Ishikawa (cell line): Measurements from ENCODE around the gene EFCAB9.

Source experiments
- CEBPB ChIP-seq: IDR thresholded peaks from 2 replicates; pipeline ENCODE4 v1.6.1; 2012
- CREB1 ChIP-seq: IDR thresholded peaks from 2 replicates; pipeline ENCODE4 v1.6.1; 2012; ENCODE audit warnings: low read depth
- EGR1 ChIP-seq: IDR thresholded peaks from 2 replicates; pipeline ENCODE4 v1.6.1; 2012
- EP300 ChIP-seq: IDR thresholded peaks from 2 replicates; pipeline ENCODE4 v1.6.1; 2012; ENCODE audit warnings: borderline replicate concordance
- FOXM1 ChIP-seq: IDR thresholded peaks from 2 replicates; pipeline ENCODE4 v1.6.1; 2012; ENCODE audit warnings: low read depth, borderline replicate concordance
- NFIC ChIP-seq: IDR thresholded peaks from 2 replicates; pipeline ENCODE4 v1.6.1; 2012
- RAD21 ChIP-seq: IDR thresholded peaks from 2 replicates; pipeline ENCODE4 v1.6.1; 2012; ENCODE audit warnings: low read depth
- TAF1 ChIP-seq: IDR thresholded peaks from 2 replicates; pipeline ENCODE4 v1.6.1; 2012; ENCODE audit warnings: low read depth, mild to moderate bottlenecking
- TCF12 ChIP-seq: IDR thresholded peaks from 2 replicates; pipeline ENCODE4 v1.6.1; 2012; ENCODE audit warnings: low read depth
- TEAD4 ChIP-seq: IDR thresholded peaks from 2 replicates; pipeline ENCODE4 v1.6.1; 2012
- YY1 ChIP-seq: IDR thresholded peaks from 2 replicates; pipeline ENCODE4 v1.6.1; 2012; ENCODE audit warnings: low read depth
- ZBTB7A ChIP-seq: IDR thresholded peaks from 2 replicates; pipeline ENCODE4 v1.6.1; 2012; ENCODE audit warnings: low read depth
- TF ChIP-seq, protein P1 (sequence below): IDR thresholded peaks from 2 replicates; pipeline ENCODE4 v1.6.1; 2012; ENCODE audit warnings: low read depth, mild to moderate bottlenecking
- TF ChIP-seq, protein P2 (sequence below): IDR thresholded peaks from 2 replicates; pipeline ENCODE4 v1.6.1; 2012
- TF ChIP-seq, protein P3 (sequence below): IDR thresholded peaks from 2 replicates; pipeline ENCODE4 v1.6.1; 2012

The EFCAB9 gene

DNA sequence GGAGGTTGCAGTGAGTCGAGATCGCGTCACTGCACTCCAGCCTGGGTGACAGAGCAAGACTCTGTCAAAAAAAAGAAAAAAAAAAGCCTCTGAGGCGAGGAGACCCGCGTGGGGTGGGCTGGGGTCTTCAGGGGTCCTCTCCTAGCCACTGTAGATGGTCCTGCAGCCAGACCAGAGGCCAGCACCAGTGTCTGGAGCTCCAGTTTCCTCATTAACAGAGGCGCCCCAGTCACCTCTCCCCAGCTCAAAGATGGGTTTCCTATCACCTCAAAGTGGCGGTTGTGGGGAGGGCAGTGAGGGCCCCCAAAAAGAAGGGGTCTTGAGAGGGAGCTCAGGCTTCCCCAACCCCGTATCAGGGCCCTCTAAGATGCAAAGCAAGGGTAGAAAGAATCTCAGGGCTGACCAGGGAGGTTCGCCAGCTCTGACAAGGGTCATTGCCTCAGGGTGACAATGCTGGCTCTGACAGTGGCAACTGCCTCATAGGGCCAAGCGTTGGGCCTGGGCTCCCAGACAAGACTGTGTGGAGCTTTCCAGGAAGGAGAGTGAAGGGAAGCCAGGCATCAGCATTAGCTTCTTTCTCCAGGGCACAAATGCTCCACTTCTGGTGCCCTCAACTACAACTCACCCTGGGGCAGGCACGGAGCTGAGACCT lies 20.9 kb upstream of the EFCAB9 start:
- TF ChIP-seq, protein P1, sequence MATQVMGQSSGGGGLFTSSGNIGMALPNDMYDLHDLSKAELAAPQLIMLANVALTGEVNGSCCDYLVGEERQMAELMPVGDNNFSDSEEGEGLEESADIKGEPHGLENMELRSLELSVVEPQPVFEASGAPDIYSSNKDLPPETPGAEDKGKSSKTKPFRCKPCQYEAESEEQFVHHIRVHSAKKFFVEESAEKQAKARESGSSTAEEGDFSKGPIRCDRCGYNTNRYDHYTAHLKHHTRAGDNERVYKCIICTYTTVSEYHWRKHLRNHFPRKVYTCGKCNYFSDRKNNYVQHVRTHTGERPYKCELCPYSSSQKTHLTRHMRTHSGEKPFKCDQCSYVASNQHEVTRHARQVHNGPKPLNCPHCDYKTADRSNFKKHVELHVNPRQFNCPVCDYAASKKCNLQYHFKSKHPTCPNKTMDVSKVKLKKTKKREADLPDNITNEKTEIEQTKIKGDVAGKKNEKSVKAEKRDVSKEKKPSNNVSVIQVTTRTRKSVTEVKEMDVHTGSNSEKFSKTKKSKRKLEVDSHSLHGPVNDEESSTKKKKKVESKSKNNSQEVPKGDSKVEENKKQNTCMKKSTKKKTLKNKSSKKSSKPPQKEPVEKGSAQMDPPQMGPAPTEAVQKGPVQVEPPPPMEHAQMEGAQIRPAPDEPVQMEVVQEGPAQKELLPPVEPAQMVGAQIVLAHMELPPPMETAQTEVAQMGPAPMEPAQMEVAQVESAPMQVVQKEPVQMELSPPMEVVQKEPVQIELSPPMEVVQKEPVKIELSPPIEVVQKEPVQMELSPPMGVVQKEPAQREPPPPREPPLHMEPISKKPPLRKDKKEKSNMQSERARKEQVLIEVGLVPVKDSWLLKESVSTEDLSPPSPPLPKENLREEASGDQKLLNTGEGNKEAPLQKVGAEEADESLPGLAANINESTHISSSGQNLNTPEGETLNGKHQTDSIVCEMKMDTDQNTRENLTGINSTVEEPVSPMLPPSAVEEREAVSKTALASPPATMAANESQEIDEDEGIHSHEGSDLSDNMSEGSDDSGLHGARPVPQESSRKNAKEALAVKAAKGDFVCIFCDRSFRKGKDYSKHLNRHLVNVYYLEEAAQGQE: no peak
- TF ChIP-seq TCF12 (no peak), YY1 (no peak), NFIC (no peak), FOXM1 (no peak), ZBTB7A (no peak), EGR1 (no peak), EP300 (no peak), CREB1 (no peak)
- TF ChIP-seq, protein P2, sequence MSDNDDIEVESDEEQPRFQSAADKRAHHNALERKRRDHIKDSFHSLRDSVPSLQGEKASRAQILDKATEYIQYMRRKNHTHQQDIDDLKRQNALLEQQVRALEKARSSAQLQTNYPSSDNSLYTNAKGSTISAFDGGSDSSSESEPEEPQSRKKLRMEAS: no peak

DNA sequence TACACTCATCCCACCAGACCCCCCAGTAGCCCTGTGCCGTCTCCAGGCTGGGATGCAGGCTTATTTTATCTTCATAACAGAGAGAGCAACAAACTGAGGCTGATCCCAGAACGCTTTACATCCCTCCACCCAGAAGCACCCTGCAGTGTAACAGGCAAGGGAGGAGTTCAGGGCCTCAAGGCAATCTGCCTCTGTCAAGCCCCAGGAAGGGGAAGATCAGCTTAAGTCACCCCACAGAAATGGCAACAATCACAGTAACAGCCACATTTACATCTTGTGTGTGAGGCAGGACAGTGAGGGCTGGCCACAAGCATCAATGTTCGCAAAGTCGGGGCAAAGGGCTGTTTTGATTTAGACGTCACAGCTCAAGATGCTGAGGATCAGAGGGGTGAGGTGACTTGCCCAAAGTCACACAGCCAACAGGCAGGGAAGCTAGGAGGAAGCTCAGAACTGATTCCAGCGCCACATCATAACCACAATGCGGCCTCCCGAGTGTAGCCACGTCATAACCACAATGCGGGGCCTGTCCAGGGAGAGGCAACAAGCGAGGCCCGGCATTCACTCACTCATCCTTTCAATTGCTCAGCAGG lies 20.3 kb upstream of the EFCAB9 start:
- TF ChIP-seq, protein P3, sequence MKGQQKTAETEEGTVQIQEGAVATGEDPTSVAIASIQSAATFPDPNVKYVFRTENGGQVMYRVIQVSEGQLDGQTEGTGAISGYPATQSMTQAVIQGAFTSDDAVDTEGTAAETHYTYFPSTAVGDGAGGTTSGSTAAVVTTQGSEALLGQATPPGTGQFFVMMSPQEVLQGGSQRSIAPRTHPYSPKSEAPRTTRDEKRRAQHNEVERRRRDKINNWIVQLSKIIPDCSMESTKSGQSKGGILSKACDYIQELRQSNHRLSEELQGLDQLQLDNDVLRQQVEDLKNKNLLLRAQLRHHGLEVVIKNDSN: no peak
- TF ChIP-seq FOXM1 (no peak), CEBPB (no peak), EGR1 (no peak), TAF1 (no peak)

DNA sequence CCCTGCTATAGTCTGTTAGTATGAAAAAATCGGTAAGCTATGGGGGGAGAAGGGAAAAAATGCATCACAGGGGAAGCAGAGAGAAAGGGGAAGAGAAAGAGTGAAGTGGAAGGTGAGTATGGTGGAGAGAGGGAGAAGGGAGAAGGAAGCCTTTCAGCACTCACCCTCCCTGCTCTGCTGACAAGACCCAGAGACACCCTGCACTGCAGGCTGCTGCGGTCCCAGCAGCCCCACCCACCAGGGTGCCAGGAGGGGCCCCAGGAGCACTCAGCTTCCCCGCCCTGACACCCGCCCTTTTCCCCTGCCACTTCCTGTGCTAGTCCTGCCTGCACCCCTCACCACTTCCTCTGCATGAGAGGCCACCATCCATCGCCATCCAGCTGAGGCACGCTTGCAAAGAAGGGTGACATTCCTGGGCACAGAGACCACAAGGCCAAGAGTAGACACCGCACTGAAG lies 18.7 kb upstream of the EFCAB9 start:
- TF ChIP-seq ZBTB7A (no peak), FOXM1 (no peak), EP300 (no peak), CREB1 (no peak), TCF12 (no peak), TAF1 (no peak)
- TF ChIP-seq, protein P1: no peak

DNA sequence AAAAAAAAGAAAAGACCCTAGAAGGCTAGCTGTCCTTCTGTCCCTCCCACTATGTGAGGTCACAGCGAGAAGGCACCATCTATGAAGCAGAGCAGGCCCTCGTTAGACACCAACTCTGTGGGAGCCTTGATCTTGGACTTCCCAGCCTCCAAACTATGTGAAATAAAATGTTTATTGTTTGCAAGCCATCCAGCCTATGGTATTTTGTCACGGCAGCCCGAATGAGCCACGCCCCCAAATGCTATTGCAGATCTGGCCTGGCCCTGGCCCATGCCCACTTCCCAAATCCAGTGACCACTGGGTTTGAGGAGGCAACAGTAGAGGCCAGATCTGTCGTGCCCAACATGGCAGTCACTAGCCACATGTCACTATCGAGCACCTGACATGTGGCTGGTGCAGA lies 16.8 kb upstream of the EFCAB9 start:
- TF ChIP-seq, protein P2: no peak
- TF ChIP-seq FOXM1 (no peak), CEBPB (no peak), TEAD4 (no peak), TAF1 (no peak), RAD21 (no peak), CREB1 (no peak), YY1 (no peak)

DNA sequence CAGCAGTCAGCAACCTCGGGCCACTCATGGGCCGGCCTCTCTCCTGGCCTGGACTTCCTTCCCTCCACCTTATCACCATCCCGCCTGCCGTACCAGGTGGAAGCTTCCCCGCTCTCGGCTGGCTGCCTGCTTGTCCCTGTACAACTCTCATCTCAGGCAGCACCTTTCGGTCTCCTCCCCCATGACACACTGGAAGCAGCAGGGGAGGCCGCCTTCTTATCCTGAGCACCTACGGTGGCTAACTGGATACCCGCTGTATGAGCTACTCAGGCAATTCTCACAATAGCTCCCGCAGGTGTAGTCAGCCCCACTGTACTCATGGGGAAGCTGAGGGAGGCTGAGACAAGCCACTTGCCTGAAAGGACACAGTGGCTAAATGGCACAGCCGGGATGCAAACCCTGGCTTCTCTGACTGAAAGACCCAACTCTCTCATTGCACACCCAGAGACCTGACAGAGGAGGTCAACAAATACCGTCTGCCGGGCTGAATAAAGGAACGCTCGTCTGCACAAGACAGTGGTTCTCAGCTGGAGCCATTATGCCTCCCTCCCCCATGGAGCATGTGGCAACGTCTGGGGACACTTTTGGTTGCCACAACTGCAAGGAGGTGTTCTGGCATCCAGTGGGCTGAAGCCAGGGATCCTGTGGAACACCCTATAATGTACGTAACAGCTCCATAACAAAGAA lies 15.5 kb upstream of the EFCAB9 start:
- TF ChIP-seq TAF1 (no peak), CREB1 (no peak), TEAD4 (no peak), YY1 (no peak), ZBTB7A (no peak), EGR1 (no peak), FOXM1 (no peak), TCF12 (no peak), CEBPB (no peak), RAD21 (no peak), NFIC (no peak), EP300 (no peak; the same call in 1 of the 2 replicates)
- TF ChIP-seq, protein P3: no peak
- TF ChIP-seq, protein P1: no peak
- TF ChIP-seq, protein P2: no peak
